Measurements from ENCODE around the gene EGLN2. TPM values are rescaled to one million over a fixed set of nuclear protein-coding genes. Genes with fewer than 3 reads are reported as not detected.

EGLN2 gene
- total and polyA plus RNA-seq, 10 of the 15 experiments (the other 5 are each of a cell fraction or from before 2014, with no cell fraction given), result 8.6 to 93.0 (median 66.8) TPM

DNA sequence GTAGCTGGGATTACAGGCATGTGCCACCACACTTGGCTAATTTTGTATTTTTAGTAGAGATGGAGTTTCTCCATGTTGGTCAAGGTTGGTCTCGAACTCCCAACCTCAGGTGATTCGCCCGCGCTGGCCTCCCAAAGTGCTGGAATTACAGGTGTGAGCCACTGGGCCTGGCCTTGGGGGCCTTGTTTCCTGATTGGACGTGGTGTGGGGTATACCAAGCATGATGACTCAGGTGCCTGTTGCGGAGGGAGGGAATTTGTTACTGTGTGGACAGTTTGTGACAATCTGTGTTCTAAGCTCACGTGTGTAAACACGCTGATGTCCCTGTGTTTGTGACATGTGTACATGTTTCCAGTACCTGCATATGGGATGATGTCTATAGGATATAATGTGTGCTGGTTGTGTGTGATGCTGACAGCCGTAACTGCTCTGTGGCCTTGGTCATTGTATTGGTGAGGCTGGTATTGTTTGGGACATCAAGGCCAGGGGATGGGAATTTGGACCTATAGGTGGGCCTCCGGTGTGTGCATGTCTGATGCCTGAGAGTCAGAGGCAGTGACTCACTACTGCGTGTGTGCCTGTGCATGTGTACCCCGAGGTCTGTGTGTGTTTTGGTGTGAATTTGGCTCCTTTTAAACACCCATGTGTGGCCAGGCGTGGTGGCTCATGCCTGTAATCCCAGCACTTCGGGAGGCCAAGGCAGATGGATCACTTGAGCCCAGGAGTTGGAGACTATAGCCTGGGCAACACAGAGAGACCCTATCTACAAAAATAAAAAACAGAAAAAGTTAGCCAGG lies 1.6 kb upstream of the EGLN2 start:
- 93% methylated on average over 14 of the region's 14 CpGs for WGBS (ENCODE audit: insufficient coverage, insufficient replicate concordance, low lambda C conversion rate, missing lambda C conversion rate)
- TF ChIP-seq RB1 (IDR thresholded peaks at IDR 0.05; ENCODE audit: borderline replicate concordance) (no peak), MTA3 (IDR thresholded peaks at IDR 0.05; ENCODE audit: borderline replicate concordance, low read length) (peak; percentile 18; the same call in 1 of the 2 replicates)
- no TSS peak for BruUV-seq (replicated peaks)
- in situ Hi-C loops (cut with MboI) (no loop called here), intact Hi-C loops (cut with micrococcal nuclease; ENCODE audit: unreplicated experiment) (no loop called here)
- no peak for ATAC-seq
- DNase-seq (ENCODE audit: low read depth, low spot score), result no peak
- peak overlapping the region; percentile 56; the same call in 1 of the 2 replicates for H3K9ac ChIP-seq (ENCODE audit: control insufficient read depth, insufficient read depth, low read length)
- H2AFZ ChIP-seq (ENCODE audit: control insufficient read depth, low read depth, low read length), result no peak overlapping the region
- peak overlapping the region; percentile 46 for H3K4me2 ChIP-seq (ENCODE audit: control insufficient read depth, insufficient read depth)
- H3K27me3 ChIP-seq (replicated peaks in 1 of 2; ENCODE audit: control insufficient read depth in 2 of 2, insufficient read depth in 2 of 2, low read length in 1 of 2), result no peaks in the 10 kb centered on the region
- H3K36me3 ChIP-seq (ENCODE audit: control insufficient read depth in 2 of 2, insufficient read depth in 2 of 2, low read length in 1 of 2), result peaks cover 3 to 11% of the 10 kb centered on the region in 2 experiments; a peak in 3 of 4 replicates
- POLR2A ChIA-PET, result interaction anchor here (0.6 to 4.3 kb wide), 3 partner anchors 19 to 48 kb away, joined by 3 to 83 read pairs (median 19); partner anchors contain the start of genes ACTMAP, RAB4B and SNRPA
- peak overlapping the region; percentile 68 for H3K27ac ChIP-seq (ENCODE audit: control insufficient read depth, insufficient read depth)
- CTCF ChIA-PET, result interaction anchor here (1.4 to 3.2 kb wide), 6 partner anchors 9 to 47 kb away, joined by 7 to 50 read pairs (median 8); partner anchors contain the start of genes ACTMAP, RAB4B and SNRPA
- H4K20me1 ChIP-seq (ENCODE audit: control insufficient read depth, insufficient read depth), result peaks cover 7% of the 10 kb centered on the region
- FAIRE-seq, result no peak
- SMC1A ChIA-PET (ENCODE audit: uncharacterized antibody, unreplicated experiment), result interaction anchor here (0.7 to 5.3 kb wide), 7 partner anchors 10 to 136 kb away, joined by 3 to 39 read pairs (median 5); partner anchors contain the start of genes ACTMAP, RAB4B and SNRPA
- RAD21 ChIA-PET (ENCODE audit: unreplicated experiment), result interaction anchor here (1.2 to 4.6 kb wide), 6 partner anchors 10 to 52 kb away, joined by 4 to 56 read pairs (median 10); partner anchors contain the start of genes ACTMAP, RAB4B and SNRPA
- H3K9me3 ChIP-seq (replicated peaks; ENCODE audit: control insufficient read depth, insufficient read depth, low read length), result no peaks in the 10 kb centered on the region
- H3K4me1 ChIP-seq (ENCODE audit: control insufficient read depth, insufficient read depth, low read length), result peaks cover 29% of the 10 kb centered on the region
- H3K79me2 ChIP-seq (ENCODE audit: control insufficient read depth, insufficient read depth, low read length), result peaks cover 31% of the 10 kb centered on the region
- peak overlapping the region; percentile 66; the same call in 1 of the 2 replicates for H3K4me3 ChIP-seq
